CD4-positive, alpha-beta T cell treated with Interleukin-21 for 1 hour (primary cell): Measurements from ENCODE around the gene FIGN.

Source experiments
- DNase-seq: peaks from one replicate; pipeline ENCODE4 v3.0.0-alpha.2; 2020

The FIGN gene

DNA sequence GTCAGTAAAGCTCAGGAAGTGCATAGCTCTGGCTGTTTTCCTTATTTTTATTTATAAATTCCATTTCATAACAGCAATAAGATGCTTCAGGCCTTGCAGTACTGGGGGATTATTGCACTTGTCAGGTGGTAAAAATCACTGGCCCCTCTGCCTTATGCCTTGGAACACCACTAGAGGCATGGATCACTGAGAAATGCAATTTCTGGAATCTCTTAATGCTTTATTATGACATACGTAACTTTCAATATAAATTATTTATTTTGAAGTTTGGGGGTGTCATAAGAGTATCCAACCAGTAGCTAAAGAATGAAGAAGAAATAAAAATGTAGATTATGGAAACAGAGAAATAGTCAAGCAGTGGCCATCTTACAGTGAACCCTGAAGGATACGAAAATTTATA is 183.1 kb downstream of the FIGN start:
- DNase-seq, result no peak

DNA sequence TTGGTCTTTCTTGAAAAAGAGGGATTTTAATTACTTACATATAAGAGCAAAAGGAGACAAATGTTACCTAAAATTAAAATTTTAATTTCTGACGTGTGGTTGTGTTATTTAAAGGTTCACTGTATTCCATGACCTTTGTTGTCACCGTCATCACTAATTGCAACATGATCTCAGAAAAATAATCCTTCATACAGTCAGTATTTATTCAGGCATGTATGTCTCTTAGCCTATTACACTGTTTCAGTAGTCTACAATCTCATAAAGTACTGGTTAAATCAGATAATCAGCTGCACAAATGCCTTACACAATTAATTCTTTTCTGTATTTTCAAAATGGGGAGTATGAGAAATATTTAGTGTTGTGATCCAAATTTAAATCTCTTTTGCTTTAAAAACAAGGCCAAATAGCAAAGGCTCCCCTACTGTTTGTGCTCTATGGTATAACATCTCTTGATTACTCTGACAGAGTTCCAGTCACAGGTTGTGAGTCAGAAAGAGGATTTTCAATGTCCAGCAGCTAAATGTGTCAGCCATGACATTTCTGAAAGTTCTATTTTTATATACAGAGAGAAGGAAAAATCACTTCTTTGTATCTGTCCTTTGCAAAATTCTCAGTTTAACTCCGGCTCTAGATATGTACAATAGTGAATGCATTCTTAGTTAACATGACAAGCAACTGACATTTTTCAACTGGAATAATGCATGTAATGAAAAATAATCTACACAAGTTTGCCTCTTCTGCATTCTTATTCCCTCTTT is 184.0 kb downstream of the FIGN start:
- no peak for DNase-seq

DNA sequence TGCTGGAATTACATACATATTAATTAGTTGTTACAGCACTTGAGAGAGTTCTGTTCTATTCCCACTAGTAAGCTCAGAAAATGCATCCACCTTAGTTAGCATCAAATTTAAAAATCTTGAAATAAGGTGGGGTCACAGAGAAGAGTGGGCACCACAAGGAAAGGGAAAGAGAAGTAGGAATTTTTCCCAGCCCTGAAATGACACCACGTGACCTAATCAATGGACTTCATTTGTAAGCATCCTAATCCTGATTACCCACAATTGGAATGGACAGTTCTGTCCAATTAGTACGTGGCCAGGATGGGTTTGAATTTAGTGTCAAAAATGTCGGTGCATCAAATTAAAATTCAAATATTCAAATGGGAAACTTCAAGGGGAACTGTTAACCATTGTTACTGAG is 186.8 kb downstream of the FIGN start:
- no peak for DNase-seq
